ENCODE results near the gene PDS5B. TPM values are rescaled to one million over a fixed set of nuclear protein-coding genes. Genes with fewer than 3 reads are reported as not detected.
"Not testable (repeated sequence)": the region's sequence is repeated elsewhere in the genome, so short reads cannot be mapped to it uniquely, and the experiment has no call there.

Gene PDS5B
- total and polyA plus RNA-seq, 10 of the 15 experiments (the other 5 are each of a cell fraction or from before 2014, with no cell fraction given), result 15.4 to 55.3 (median 30.7) TPM

DNA sequence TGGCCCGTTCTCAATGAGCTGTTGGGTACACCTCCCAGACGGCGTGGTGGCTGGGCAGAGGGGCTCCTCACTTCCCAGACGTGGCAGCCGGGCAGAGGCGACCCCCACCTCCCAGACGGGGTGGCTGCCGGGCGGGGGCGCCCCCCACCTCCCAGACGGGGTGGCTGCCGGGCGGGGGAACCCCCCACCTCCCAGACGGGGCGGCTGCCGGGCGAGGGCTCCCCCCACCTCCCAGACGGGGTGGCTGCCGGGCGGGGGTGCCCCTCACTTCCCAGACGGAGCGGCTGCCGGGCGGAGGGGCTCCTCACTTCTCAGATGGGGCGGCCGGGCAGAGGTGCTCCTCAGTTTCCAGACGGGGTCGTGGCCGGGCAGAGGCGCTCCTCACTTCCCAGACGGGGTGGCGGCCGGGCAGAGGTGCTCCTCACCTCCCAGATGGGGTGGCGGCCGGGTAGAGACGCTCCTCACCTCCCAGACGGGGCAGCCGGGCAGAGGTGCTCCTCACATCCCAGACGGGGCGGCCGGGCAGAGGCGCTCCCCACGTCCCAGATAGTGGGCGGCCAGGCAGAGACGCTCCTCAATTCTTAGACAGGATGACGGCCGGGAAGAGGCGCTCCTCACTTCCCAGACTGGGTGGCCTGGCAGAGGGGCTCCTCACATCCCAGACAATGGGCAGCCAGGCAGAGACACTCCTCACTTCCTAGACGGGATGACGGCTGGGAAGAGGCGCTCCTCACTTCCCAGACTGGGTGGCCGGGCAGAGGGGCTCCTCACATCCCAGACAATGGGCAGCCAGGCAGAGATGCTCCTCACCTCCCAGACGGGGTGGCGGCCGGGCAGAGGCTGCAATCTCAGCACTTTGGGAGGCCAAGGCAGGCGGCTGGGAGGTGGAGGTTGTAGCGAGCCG, 135.1 kb downstream of the PDS5B start:
- not testable (repeated sequence) for FAIRE-seq
- 96% methylated on average over 32 of the region's 58 CpGs for WGBS (ENCODE audit: insufficient coverage, insufficient replicate concordance, low lambda C conversion rate, missing lambda C conversion rate)

DNA sequence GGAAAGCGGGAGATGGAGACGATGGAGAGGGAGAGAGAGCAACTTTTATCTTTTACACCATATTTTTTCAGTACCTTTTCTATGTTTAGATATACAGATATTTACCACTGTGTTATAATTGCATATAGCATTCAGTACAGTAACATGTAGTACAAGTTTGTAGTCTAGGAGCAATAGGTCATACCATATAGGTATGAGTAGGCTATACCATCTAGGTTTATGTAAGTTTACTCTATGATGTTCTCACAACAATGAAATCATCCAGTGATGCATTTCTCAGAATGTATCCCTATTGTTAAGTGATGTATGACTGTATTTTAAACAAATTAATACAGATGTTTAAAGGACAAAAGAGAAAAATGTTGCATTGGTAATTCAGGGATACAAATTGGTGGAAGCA, 136.1 kb downstream of the PDS5B start:
- FAIRE-seq (no peak), DNase-seq (ENCODE audit: low read depth, low spot score) (no peak), ATAC-seq (no peak; the same call in 2 of the 3 replicates)
- 81% methylated on average over 2 of the region's 2 CpGs for WGBS (ENCODE audit: insufficient coverage, insufficient replicate concordance, low lambda C conversion rate, missing lambda C conversion rate)
- no peaks in the 10 kb centered on the region for H3K4me1 ChIP-seq (ENCODE audit: control insufficient read depth, insufficient read depth, low read length)
- intact Hi-C loops (cut with micrococcal nuclease; ENCODE audit: unreplicated experiment) (no loop called here), in situ Hi-C loops (cut with MboI) (no loop called here)
- no peaks in the 10 kb centered on the region for H3K27me3 ChIP-seq (replicated peaks in 1 of 2; ENCODE audit: control insufficient read depth in 2 of 2, insufficient read depth in 2 of 2, low read length in 1 of 2)
- H3K9ac ChIP-seq (ENCODE audit: control insufficient read depth, insufficient read depth, low read length), result no peak overlapping the region
- no peak overlapping the region for H2AFZ ChIP-seq (ENCODE audit: control insufficient read depth, low read depth, low read length)
- H3K36me3 ChIP-seq (ENCODE audit: control insufficient read depth in 2 of 2, insufficient read depth in 2 of 2, low read length in 1 of 2), result peaks cover 0 to 1% of the 10 kb centered on the region in 2 experiments; a peak in 1 of 4 replicates
- BruUV-seq (replicated peaks), result no TSS peak
- no peaks in the 10 kb centered on the region for H3K79me2 ChIP-seq (ENCODE audit: control insufficient read depth, insufficient read depth, low read length)
- H4K20me1 ChIP-seq (ENCODE audit: control insufficient read depth, insufficient read depth), result no peaks in the 10 kb centered on the region
- no peak overlapping the region for H3K4me2 ChIP-seq (ENCODE audit: control insufficient read depth, insufficient read depth)
- no peak overlapping the region for H3K4me3 ChIP-seq
- POLR2A ChIA-PET, result no interaction called here
- CTCF ChIA-PET, result interaction anchor here (0.6 kb wide), 1 partner anchor 53 kb away, joined by 4 read pairs; no protein-coding TSS in a partner anchor
- H3K9me3 ChIP-seq (replicated peaks; ENCODE audit: control insufficient read depth, insufficient read depth, low read length), result peaks cover 2% of the 10 kb centered on the region; the same call in 2 of the 3 replicates
- RAD21 ChIA-PET (ENCODE audit: unreplicated experiment), result interaction anchor here (0.8 to 1.0 kb wide), 2 partner anchors 14 to 44 kb away, joined by 3 read pairs; no protein-coding TSS in a partner anchor
- SMC1A ChIA-PET (ENCODE audit: uncharacterized antibody, unreplicated experiment), result interaction anchor here (0.9 to 5.1 kb wide), 3 partner anchors 14 to 31 kb away, joined by 3 to 29 read pairs (median 3); no protein-coding TSS in a partner anchor
- no peak overlapping the region for H3K27ac ChIP-seq (ENCODE audit: control insufficient read depth, insufficient read depth)
- TF ChIP-seq, protein P1, sequence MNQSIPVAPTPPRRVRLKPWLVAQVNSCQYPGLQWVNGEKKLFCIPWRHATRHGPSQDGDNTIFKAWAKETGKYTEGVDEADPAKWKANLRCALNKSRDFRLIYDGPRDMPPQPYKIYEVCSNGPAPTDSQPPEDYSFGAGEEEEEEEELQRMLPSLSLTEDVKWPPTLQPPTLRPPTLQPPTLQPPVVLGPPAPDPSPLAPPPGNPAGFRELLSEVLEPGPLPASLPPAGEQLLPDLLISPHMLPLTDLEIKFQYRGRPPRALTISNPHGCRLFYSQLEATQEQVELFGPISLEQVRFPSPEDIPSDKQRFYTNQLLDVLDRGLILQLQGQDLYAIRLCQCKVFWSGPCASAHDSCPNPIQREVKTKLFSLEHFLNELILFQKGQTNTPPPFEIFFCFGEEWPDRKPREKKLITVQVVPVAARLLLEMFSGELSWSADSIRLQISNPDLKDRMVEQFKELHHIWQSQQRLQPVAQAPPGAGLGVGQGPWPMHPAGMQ (IDR thresholded peaks at IDR 0.05; ENCODE audit: borderline replicate concordance), result no peak
- TF ChIP-seq, protein P2, sequence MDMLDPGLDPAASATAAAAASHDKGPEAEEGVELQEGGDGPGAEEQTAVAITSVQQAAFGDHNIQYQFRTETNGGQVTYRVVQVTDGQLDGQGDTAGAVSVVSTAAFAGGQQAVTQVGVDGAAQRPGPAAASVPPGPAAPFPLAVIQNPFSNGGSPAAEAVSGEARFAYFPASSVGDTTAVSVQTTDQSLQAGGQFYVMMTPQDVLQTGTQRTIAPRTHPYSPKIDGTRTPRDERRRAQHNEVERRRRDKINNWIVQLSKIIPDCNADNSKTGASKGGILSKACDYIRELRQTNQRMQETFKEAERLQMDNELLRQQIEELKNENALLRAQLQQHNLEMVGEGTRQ (IDR thresholded peaks at IDR 0.05; ENCODE audit: borderline replicate concordance, low read depth, low read length), result no peak
- no peak for TF ChIP-seq ZNF207 (IDR thresholded peaks at IDR 0.05; ENCODE audit: borderline replicate concordance)
- no peak for TF ChIP-seq SREBF2 (IDR thresholded peaks at IDR 0.05; ENCODE audit: low read length)
- TF ChIP-seq TBL1XR1 (IDR thresholded peaks at IDR 0.05; ENCODE audit: low read depth, low read length), result no peak
- TF ChIP-seq RFX5 (IDR thresholded peaks at IDR 0.05; ENCODE audit: low read depth, low read length), result no peak
- TF ChIP-seq ZBTB11 (CRISPR knock-in tag; IDR thresholded peaks at IDR 0.05), result no peak
- no peak for TF ChIP-seq MYC (IDR thresholded peaks at IDR 0.05; ENCODE audit: insufficient read depth, insufficient read length, insufficient replicate concordance, low read length, severe bottlenecking)

More for the DNA sequence above, 135.1 kb downstream of the PDS5B start:
- H3K4me1 ChIP-seq (ENCODE audit: control insufficient read depth, insufficient read depth, low read length); H3K79me2 ChIP-seq (ENCODE audit: control insufficient read depth, insufficient read depth, low read length); H3K9me3 ChIP-seq (replicated peaks; ENCODE audit: control insufficient read depth, insufficient read depth, low read length); BruUV-seq (replicated peaks); H3K27me3 ChIP-seq (replicated peaks in 1 of 2; ENCODE audit: control insufficient read depth in 2 of 2, insufficient read depth in 2 of 2, low read length in 1 of 2); SMC1A ChIA-PET (ENCODE audit: uncharacterized antibody, unreplicated experiment); H3K4me2 ChIP-seq (ENCODE audit: control insufficient read depth, insufficient read depth); H2AFZ ChIP-seq (ENCODE audit: control insufficient read depth, low read depth, low read length); POLR2A ChIA-PET; intact Hi-C loops (cut with micrococcal nuclease; ENCODE audit: unreplicated experiment); DNase-seq (ENCODE audit: low read depth, low spot score); CTCF ChIA-PET; H3K4me3 ChIP-seq; H3K27ac ChIP-seq (ENCODE audit: control insufficient read depth, insufficient read depth); H4K20me1 ChIP-seq (ENCODE audit: control insufficient read depth, insufficient read depth); H3K36me3 ChIP-seq (ENCODE audit: control insufficient read depth in 2 of 2, insufficient read depth in 2 of 2, low read length in 1 of 2); ATAC-seq; H3K9ac ChIP-seq (ENCODE audit: control insufficient read depth, insufficient read depth, low read length); RAD21 ChIA-PET (ENCODE audit: unreplicated experiment); in situ Hi-C loops (cut with MboI): not testable (repeated sequence)

All from GM12878 (cell line).